ENCODE data around the gene PIGA. TPM values are rescaled to one million over a fixed set of nuclear protein-coding genes. Genes with fewer than 3 reads are reported as not detected.

PIGA gene
- total RNA-seq, 6 donors from 2014 or later = 6.2 to 82.0 (median 22.2) TPM

GRCh38 chrX:15350329-15350996 lies 15.1 kb upstream of the PIGA start:
- Histone ChIP-seq H3K27ac (no peak overlapping the region), H3K4me1 (no peaks in the 10 kb centered on the region), H3K36me3 (no peaks in the 10 kb centered on the region), H3K9me3 (no peaks in the 10 kb centered on the region), H3K27me3 (no peaks in the 10 kb centered on the region), H3K4me3 (no peak overlapping the region)
- ATAC-seq (ENCODE audit: low FRiP score in 2 of 2) = peak in 1 of 2 donors; percentile 37
- WGBS, 2 donors = 72 to 77% methylated on average over 8 of the region's 8 CpGs
- DNase-seq = no peak
- no peak for TF ChIP-seq CTCF (IDR thresholded peaks at IDR 0.05)
- no peak for TF ChIP-seq EP300 (IDR thresholded peaks at IDR 0.05)
- no peak for TF ChIP-seq POLR2A (IDR thresholded peaks at IDR 0.05)
- no peak for TF ChIP-seq POLR2AphosphoS5 (IDR thresholded peaks at IDR 0.05)

DNA sequence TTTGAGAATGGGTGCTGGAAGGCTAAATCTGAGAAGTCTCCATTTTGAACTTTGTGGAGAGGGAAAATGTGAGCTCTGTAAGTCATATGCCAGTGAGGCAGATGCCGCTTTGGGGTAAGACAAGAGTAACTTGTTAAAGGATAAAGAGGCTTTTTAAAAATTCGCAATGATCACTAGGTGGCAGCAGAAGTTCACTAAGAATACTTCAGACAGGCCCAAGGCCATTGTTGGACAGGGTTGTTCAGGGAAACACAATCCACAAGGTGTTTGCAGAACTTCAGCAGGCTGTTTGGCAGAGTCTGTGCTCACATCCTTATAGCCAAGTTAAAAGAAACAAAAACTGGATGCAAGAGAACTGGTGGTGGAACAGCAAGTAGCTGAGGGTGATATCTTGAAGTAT lies 13.7 kb upstream of the PIGA start:
- Histone ChIP-seq H3K36me3 (no peaks in the 10 kb centered on the region), H3K4me1 (no peaks in the 10 kb centered on the region), H3K27me3 (no peaks in the 10 kb centered on the region), H3K9me3 (no peaks in the 10 kb centered on the region), H3K27ac (no peak overlapping the region), H3K4me3 (no peak overlapping the region)
- DNase-seq = peak in 1 of 2 donors; percentile 53
- 27 to 28% methylated on average over 2 of the region's 2 CpGs for WGBS, 2 donors
- TF ChIP-seq EP300 (IDR thresholded peaks at IDR 0.05) (no peak), CTCF (IDR thresholded peaks at IDR 0.05) (peak in 5 of 6 experiments; percentile 11 to 56 (median 47))
- peak; percentile 75 to 84 for ATAC-seq (ENCODE audit: low FRiP score in 2 of 2)

DNA sequence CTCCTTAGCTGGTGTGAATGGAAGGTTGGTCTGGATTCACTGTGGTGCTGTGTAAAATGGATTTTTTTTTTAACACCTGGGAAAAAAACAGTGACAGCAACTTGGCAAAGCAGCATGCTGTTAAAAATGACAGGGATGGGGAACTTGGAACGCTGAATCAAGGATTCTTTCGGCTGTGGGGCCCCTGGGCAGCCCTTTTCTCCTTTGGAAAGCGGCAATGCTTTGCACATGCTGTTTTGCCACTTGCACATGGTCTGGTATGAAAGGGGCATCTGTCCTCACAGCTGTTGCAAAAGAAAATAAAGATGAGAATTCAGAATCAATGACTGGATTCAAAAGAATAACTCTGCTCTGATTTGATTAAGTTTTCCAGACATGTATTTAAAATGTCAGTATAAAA lies 10.7 kb upstream of the PIGA start:
- Histone ChIP-seq H3K9me3 (no peaks in the 10 kb centered on the region), H3K27me3 (no peaks in the 10 kb centered on the region), H3K4me1 (no peaks in the 10 kb centered on the region), H3K36me3 (no peaks in the 10 kb centered on the region), H3K4me3 (no peak overlapping the region), H3K27ac (no peak overlapping the region)
- TF ChIP-seq POLR2AphosphoS5 (IDR thresholded peaks at IDR 0.05) (no peak), EP300 (IDR thresholded peaks at IDR 0.05) (no peak), POLR2A (IDR thresholded peaks at IDR 0.05) (no peak), CTCF (IDR thresholded peaks at IDR 0.05) (no peak)
- DNase-seq (no peak), ATAC-seq (ENCODE audit: low FRiP score in 2 of 2) (no peak)
- WGBS, 2 donors = 75 to 86% methylated on average over 3 of the region's 3 CpGs

DNA sequence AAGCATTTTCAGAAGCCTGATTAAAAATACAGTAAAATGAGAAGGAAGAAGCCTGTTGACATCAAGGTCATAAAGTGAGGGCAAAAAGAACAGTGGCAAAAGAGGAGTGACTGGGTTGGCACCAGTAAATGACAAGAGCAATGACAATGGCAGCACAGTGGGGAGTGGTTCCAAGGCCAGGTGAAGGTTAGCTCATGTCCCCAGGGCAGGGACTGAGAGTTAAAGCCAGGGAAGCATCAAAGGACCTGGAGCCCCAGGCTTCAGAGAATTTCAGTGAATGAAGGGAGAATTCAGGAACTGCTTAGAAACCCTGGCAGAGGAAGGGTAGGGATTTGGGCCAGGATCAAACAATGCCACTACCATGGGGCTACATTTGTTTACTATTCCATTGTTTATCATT lies 8.8 kb upstream of the PIGA start:
- DNase-seq = no peak
- no peaks in the 10 kb centered on the region for H3K27me3 ChIP-seq
- no peak for ATAC-seq (ENCODE audit: low FRiP score in 2 of 2)
- no peaks in the 10 kb centered on the region for H3K36me3 ChIP-seq
- no peaks in the 10 kb centered on the region for H3K9me3 ChIP-seq
- no peaks in the 10 kb centered on the region for H3K4me1 ChIP-seq
- no peak overlapping the region for H3K27ac ChIP-seq
- TF ChIP-seq POLR2A (IDR thresholded peaks at IDR 0.05) (no peak), EP300 (IDR thresholded peaks at IDR 0.05) (no peak), POLR2AphosphoS5 (IDR thresholded peaks at IDR 0.05) (no peak), CTCF (IDR thresholded peaks at IDR 0.05) (no peak)
- H3K4me3 ChIP-seq = no peak overlapping the region

GRCh38 chrX:15343075-15343476 lies 7.8 kb upstream of the PIGA start:
- ATAC-seq (ENCODE audit: low FRiP score in 2 of 2) (peak; percentile 40 to 73), DNase-seq (peak in 1 of 2 donors; percentile 39)
- Histone ChIP-seq H3K36me3 (no peaks in the 10 kb centered on the region), H3K9me3 (no peaks in the 10 kb centered on the region), H3K4me1 (no peaks in the 10 kb centered on the region), H3K27me3 (no peaks in the 10 kb centered on the region), H3K4me3 (no peak overlapping the region), H3K27ac (peak overlapping the region in 1 of 4 donors; percentile 14)
- 43 to 49% methylated on average over 5 of the region's 5 CpGs for WGBS, 2 donors
- TF ChIP-seq EP300 (IDR thresholded peaks at IDR 0.05) (peak in 1 of 4 donors; percentile 81), POLR2AphosphoS5 (IDR thresholded peaks at IDR 0.05) (peak in 1 of 2 donors; percentile 47), CTCF (IDR thresholded peaks at IDR 0.05) (peak in 1 of 6 experiments; percentile 5), POLR2A (IDR thresholded peaks at IDR 0.05) (no peak)
